ENCODE measurements around the gene KCTD19.

DNA sequence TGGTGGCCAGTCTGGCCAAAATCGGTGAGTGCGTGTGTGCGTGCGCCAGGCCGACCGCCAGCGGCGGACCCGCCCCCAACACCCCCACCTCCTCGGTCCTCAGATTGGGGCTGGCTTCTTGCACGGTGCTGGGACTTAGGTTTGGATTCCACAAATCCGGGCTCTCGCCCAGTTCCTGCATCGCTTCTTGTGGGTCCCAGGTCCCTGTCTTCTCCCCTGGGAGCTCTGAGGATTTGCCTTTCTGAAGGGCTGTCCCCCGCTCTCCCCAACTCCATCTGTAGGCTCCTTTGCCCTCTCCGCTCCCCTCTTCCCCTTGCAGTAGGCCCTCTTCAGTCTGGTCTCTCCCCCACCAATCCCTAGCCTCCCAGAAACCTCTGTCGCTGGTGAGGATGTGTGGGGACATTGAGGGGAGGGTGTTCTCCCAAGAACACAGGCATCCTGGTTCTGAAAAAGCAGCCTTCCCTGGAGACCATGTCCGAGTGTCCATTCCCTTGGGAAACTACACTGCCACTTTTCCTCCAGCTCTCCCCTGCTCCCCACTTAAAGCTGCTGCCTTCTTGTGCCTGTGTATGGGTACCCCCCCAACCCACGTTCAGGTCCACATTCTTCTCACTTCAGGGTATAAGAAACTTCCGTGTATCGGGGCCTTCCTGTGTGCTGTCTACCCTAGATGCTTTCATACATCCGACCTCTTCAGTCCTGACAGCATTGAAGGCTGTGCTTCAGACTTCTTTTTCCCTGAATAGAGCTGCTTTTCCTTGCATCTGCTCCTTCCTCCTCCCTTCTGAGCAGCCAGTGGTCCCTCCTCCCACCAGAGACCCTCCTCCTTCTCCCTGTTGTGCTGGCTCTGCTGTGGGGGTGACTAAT is 77.1 kb downstream of the KCTD19 start:
- no peak for TF ChIP-seq GATA3 (IDR thresholded peaks at IDR 0.05; ENCODE audit: low read depth, low read length)
- TF ChIP-seq GATA2 (IDR thresholded peaks at IDR 0.05; ENCODE audit: low read depth, low read length) = no peak

All from SH-SY5Y (cell line).